Spleen (tissue), 11 donors: ENCODE results near the gene STPG1. TPM values are rescaled to one million over a fixed set of nuclear protein-coding genes. Genes with fewer than 3 reads are reported as not detected.

ENCODE experiments used
- DNase-seq: peaks from one replicate; pipeline ENCODE4 v3.0.0-alpha.2; 2020
- H3K27ac ChIP-seq, 8 donors: fragments of 200-600 bp; sonication (generic) in 7 of 8; 1 replicate in 4 of 8; 2 replicates in 4 of 8; pipeline versions ENCODE4 v1.5.0 to v1.8.0; 2016 to 2021; ENCODE audit warnings: inconsistent platforms in 4 of 8, mild to moderate bottlenecking in 4 of 8, moderate library complexity in 1 of 8
- H3K27me3 ChIP-seq, 7 donors: fragments of 200-600 bp; sonication (generic) in 6 of 7; replicated peaks in 1 of 7; 1 replicate in 4 of 7; 2 replicates in 3 of 7; pipeline versions ENCODE4 v1.5.0 to v1.8.0; 2016 to 2021; ENCODE audit warnings: inconsistent platforms in 3 of 7, mild to moderate bottlenecking in 1 of 7
- H3K36me3 ChIP-seq, 6 donors: fragments of 200-600 bp; sonication (generic) in 5 of 6; 1 replicate in 4 of 6; 2 replicates in 2 of 6; pipeline versions ENCODE4 v1.5.0 to v1.8.0; 2016 to 2021; ENCODE audit warnings: inconsistent platforms in 2 of 6
- H3K4me1 ChIP-seq, 6 donors: fragments of 200-600 bp; sonication (generic) in 5 of 6; 1 replicate in 3 of 6; 2 replicates in 3 of 6; pipeline versions ENCODE4 v1.5.0 to v1.8.0; 2016 to 2021; ENCODE audit warnings: inconsistent platforms in 3 of 6
- H3K4me3 ChIP-seq, 8 donors: fragments of 200-600 bp; sonication (generic) in 7 of 8; 1 replicate in 4 of 8; 2 replicates in 4 of 8; pipeline versions ENCODE4 v1.5.0 to v1.8.0; 2016 to 2021; ENCODE audit warnings: inconsistent platforms in 4 of 8, mild to moderate bottlenecking in 4 of 8, moderate library complexity in 2 of 8
- H3K9me3 ChIP-seq, 8 donors: fragments of 200-600 bp; sonication (generic) in 7 of 8; 1 replicate in 4 of 8; 2 replicates in 4 of 8; pipeline versions ENCODE4 v1.5.0 to v1.8.0; 2016 to 2021; ENCODE audit warnings: inconsistent platforms in 4 of 8
- POLR2A ChIP-seq, 3 donors: fragments of 450-650 bp; IDR thresholded peaks; one replicate each; pipeline ENCODE4 v1.5.1; 2017; ENCODE audit warnings: antibody characterized with exemption in 3 of 3, mild to moderate bottlenecking in 1 of 3
- POLR2AphosphoS5 ChIP-seq, 3 donors: sonication (generic); formaldehyde crosslinking; IDR thresholded peaks; one replicate each; pipeline ENCODE4 v1.5.1; 2017; ENCODE audit warnings: antibody characterized with exemption in 3 of 3
- WGBS, 5 donors: extraction: QIAGEN DNeasy Blood & Tissue Kit in 3 of 5; methylation state at CpG; one replicate each; pipeline versions ENCODE4 v1.1.5 to v1.1.7; 2013 to 2018; 5-methylcytosine and 5-hydroxymethylcytosine counted together
- intact Hi-C: fragments of 100-400 bp; cut with DNase I; formaldehyde crosslinking; loops from one replicate; pipeline ENCODE4 v1.15.0; 2023; ENCODE audit warnings: low total_unique reads
- polyA plus RNA-seq, 3 donors: library from polyadenylated mRNA; stranded (reverse); fragments of 200-250 nt; gene quantifications; one replicate each; pipeline ENCODE4 v1.2.1, GENCODE V29; 2013
- total RNA-seq, 7 donors: library from RNA; depleted of rRNA in 3 of 7; stranded (reverse); fragments of >200 nt in 3 of 7; fragmentation: NEBNext Ultra II Directional in 4 of 7; extraction: Animal tissue kit (Norgen Biotek cat#: 25700) in 4 of 7; gene quantifications; one replicate each; pipeline versions ENCODE4 v1.1.0 to v1.2.1, GENCODE V29; 2016 to 2021
- TF ChIP-seq, protein P1 (sequence below), 11 experiments: fragments of 200-600 bp in 7 of 11; fragments of 450-650 bp in 4 of 11; sonication (generic) in 4 of 11; IDR thresholded peaks in 8 of 11; conservative IDR thresholded peaks in 3 of 11; 1 replicate in 7 of 11; 2 replicates in 4 of 11; pipeline versions ENCODE4 v1.4.0 to v1.8.0; 2016 to 2021; ENCODE audit warnings: antibody characterized with exemption in 11 of 11, inconsistent platforms in 4 of 11, mild to moderate bottlenecking in 1 of 11
- donor health status: healthy with polysubstance abuse.
- donor health status: DM: no; HTN: no; CAD: no; lungs with moderate emphysema.
- donor health status: DM: no; HTN: no; CAD: no.
- donor health status: Bipolar disorder and iron deficiency.
- donor health status: healthy.
- donor health status: DM: no; HTN: no; CAD: no.
- donor health status: DM: yes; HTN: yes; CAD: no.

Gene STPG1
- total and polyA plus RNA-seq, 10 donors, result 1.5 to 5.8 (median 3.7) TPM

DNA sequence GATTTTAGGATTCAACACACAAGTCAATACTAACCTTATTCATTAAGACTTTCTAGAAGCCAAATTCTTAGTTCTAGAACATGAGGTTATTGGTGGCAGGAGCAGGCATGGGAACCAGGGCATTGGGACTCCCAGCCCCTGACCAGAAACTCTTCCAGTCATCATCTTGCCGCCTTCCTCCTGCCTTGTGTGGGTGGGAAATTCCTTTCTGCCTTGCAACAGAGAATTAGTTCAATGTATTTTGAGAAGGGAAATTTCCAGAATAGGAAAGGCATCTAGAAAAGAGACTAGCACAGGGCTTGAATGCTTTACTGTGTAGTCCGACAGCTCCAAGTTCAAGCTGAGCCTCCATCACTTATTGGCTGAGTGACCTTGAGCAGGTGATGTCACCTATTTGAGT, 85.7 kb downstream of the STPG1 start:
- Histone ChIP-seq H3K4me1 (peaks cover 0 to 5% (median under 1%) of the 10 kb centered on the region in 6 donors), H3K36me3 (no peaks in the 10 kb centered on the region), H3K9me3 (no peaks in the 10 kb centered on the region), H3K4me3 (no peak overlapping the region), H3K27me3 (peaks cover 0 to 31% (median 0%) of the 10 kb centered on the region in 7 donors), H3K27ac (no peak overlapping the region)
- 82 to 95% (median 88%) methylated on average over 2 of the region's 2 CpGs for WGBS, 5 donors
- TF ChIP-seq POLR2A (IDR thresholded peaks at IDR 0.05), result no peak
- TF ChIP-seq POLR2AphosphoS5 (IDR thresholded peaks at IDR 0.05), result no peak
- TF ChIP-seq, protein P1, sequence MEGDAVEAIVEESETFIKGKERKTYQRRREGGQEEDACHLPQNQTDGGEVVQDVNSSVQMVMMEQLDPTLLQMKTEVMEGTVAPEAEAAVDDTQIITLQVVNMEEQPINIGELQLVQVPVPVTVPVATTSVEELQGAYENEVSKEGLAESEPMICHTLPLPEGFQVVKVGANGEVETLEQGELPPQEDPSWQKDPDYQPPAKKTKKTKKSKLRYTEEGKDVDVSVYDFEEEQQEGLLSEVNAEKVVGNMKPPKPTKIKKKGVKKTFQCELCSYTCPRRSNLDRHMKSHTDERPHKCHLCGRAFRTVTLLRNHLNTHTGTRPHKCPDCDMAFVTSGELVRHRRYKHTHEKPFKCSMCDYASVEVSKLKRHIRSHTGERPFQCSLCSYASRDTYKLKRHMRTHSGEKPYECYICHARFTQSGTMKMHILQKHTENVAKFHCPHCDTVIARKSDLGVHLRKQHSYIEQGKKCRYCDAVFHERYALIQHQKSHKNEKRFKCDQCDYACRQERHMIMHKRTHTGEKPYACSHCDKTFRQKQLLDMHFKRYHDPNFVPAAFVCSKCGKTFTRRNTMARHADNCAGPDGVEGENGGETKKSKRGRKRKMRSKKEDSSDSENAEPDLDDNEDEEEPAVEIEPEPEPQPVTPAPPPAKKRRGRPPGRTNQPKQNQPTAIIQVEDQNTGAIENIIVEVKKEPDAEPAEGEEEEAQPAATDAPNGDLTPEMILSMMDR (IDR thresholded peaks at IDR 0.05 in 8 of 11, conservative IDR thresholded peaks at IDR 0.05 in 3 of 11), result no peak
- intact Hi-C loops, result no loop called here
- no peak for DNase-seq

- no peak overlapping the region for H3K4me3 ChIP-seq
- DNase-seq, result no peak
- peaks cover 0 to 36% (median under 1%) of the 10 kb centered on the region in 7 donors for H3K27me3 ChIP-seq
- peaks cover 0 to 9% (median 4%) of the 10 kb centered on the region in 6 donors for H3K4me1 ChIP-seq
- TF ChIP-seq POLR2A (IDR thresholded peaks at IDR 0.05) (no peak), POLR2AphosphoS5 (IDR thresholded peaks at IDR 0.05) (no peak)
- TF ChIP-seq, protein P1 (IDR thresholded peaks at IDR 0.05 in 8 of 11, conservative IDR thresholded peaks at IDR 0.05 in 3 of 11), result no peak
- H3K9me3 ChIP-seq, result no peaks in the 10 kb centered on the region
- no peak overlapping the region for H3K27ac ChIP-seq
- H3K36me3 ChIP-seq, result no peaks in the 10 kb centered on the region
- intact Hi-C loops, result no loop called here
Observed at GRCh38 chr1:24327486-24327885, 86.1 kb downstream of the STPG1 start.

DNA sequence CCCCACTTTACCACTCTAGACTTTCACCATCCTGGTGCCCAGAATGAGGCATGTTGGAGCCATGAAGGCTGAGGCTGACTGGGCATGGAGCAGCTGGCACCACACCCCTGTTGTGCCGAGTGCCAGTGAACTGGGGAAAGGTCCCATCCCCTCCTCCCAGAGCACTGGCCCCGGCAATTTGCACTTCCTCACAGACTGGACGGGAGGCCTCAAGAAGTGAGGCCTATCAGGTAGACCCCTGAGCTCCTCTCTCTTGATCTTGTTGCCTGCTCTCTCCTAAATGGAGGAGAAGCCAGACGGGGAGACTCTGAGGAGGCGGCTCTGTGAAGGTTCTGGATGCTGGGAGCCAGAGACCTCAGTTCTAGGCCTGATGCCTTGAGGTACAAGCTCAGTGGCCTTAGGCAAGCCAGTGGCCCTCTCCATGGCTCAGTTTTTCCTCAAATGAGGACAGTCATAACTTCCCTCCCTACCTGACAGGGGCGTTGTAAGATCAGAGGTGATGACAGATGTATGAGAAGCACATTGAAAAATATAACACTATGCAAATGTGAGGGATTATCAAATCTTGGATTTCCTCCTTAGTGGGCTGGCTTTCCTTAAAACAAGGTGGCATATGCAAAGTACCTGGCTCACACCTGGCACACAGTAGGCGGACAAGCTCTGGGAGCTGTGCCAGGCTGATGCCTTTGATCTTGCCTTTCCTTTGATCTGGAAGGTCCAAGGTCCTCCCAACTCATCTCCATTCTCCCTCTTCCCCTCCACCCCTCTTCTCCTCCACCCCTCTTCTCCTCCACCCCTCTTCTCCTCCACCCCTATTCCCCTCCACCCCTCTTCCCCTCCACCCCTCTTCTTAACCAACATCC, 87.8 kb downstream of the STPG1 start:
- TF ChIP-seq, protein P1 (IDR thresholded peaks at IDR 0.05 in 8 of 11, conservative IDR thresholded peaks at IDR 0.05 in 3 of 11), result no peak
- no peak for TF ChIP-seq POLR2A (IDR thresholded peaks at IDR 0.05)
- DNase-seq, result no peak
- 84 to 94% (median 85%) methylated on average over 6 to 7 of the region's 7 CpGs for WGBS, 5 donors
- intact Hi-C loops, result no loop called here
- Histone ChIP-seq H3K4me1 (peaks cover 8 to 26% (median 20%) of the 10 kb centered on the region in 6 donors), H3K4me3 (no peak overlapping the region), H3K27me3 (peaks cover 0 to 52% (median 16%) of the 10 kb centered on the region in 7 donors), H3K27ac (no peak overlapping the region), H3K36me3 (no peaks in the 10 kb centered on the region), H3K9me3 (no peaks in the 10 kb centered on the region)

DNA sequence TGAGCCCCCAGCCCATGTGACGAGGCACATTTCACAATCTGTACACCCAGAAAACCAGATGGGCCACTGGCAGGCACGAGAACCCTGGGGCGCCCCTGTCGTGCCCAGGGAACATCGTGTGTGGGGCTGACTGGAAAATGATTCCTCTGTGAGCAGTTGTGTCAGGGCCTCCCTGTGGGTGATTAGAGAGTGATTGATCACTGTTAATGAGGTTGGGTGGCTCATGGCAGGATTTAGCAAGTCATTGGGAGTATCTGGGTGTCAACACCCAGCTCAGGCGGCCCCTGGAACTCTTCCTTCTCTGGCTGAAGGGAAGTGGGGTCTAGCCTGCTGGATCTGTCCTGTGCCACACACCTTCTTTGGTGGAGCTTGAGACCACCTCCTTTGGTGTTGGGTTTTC, 88.7 kb downstream of the STPG1 start:
- intact Hi-C loops, result no loop called here
- Histone ChIP-seq H3K27me3 (peaks cover 0 to 61% (median 23%) of the 10 kb centered on the region in 7 donors), H3K4me1 (peaks cover 8 to 33% (median 22%) of the 10 kb centered on the region in 6 donors), H3K36me3 (no peaks in the 10 kb centered on the region), H3K27ac (no peak overlapping the region), H3K9me3 (no peaks in the 10 kb centered on the region), H3K4me3 (no peak overlapping the region)
- 64 to 85% (median 71%) methylated on average over 2 to 6 of the region's 6 CpGs for WGBS, 5 donors
- no peak for DNase-seq
- TF ChIP-seq POLR2A (IDR thresholded peaks at IDR 0.05), result no peak
- TF ChIP-seq, protein P1 (IDR thresholded peaks at IDR 0.05 in 8 of 11, conservative IDR thresholded peaks at IDR 0.05 in 3 of 11), result no peak
- no peak for TF ChIP-seq POLR2AphosphoS5 (IDR thresholded peaks at IDR 0.05)
